ENCODE data around the gene SHROOM2.

DNA sequence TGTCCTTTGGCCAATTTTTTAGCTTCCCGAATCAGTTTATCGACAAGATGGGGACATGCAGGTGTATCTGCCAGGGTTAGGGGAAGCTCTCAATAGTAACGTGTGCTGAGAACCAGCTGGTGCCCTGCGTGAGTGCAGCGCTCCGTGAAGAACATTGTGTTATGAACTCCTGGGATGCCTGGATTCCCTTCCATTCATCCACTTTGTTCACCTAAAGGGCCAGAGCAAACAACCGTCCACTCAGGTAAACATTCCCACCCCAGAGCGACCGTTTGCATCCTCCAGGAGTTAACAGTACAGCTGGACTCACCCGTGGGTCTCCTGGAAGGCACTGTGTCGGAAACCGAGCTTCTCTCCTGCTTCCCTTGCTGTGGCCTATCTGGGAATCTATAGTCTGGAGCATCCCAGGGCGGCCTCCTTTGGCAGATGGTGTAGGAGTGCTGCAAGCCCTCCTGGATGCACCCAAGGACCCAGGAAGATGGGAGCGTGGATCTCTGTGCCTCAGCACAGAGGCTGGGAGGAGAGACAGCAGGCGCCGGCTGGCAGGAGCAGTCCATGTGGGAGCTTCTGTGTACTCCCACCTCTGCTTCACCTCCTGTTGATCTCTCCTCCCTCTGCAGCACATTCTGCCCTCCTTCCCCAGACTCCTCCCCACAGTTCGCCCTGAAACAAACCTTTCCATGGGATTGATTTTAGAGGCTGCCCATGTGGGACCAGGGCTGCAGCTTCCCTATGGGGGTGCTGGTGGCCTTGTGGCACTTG is 62.7 kb downstream of the SHROOM2 start:
- TF ChIP-seq, protein P1, sequence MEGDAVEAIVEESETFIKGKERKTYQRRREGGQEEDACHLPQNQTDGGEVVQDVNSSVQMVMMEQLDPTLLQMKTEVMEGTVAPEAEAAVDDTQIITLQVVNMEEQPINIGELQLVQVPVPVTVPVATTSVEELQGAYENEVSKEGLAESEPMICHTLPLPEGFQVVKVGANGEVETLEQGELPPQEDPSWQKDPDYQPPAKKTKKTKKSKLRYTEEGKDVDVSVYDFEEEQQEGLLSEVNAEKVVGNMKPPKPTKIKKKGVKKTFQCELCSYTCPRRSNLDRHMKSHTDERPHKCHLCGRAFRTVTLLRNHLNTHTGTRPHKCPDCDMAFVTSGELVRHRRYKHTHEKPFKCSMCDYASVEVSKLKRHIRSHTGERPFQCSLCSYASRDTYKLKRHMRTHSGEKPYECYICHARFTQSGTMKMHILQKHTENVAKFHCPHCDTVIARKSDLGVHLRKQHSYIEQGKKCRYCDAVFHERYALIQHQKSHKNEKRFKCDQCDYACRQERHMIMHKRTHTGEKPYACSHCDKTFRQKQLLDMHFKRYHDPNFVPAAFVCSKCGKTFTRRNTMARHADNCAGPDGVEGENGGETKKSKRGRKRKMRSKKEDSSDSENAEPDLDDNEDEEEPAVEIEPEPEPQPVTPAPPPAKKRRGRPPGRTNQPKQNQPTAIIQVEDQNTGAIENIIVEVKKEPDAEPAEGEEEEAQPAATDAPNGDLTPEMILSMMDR (IDR thresholded peaks at IDR 0.05 in 8 of 11, conservative IDR thresholded peaks at IDR 0.05 in 3 of 11) = no peak
- TF ChIP-seq POLR2AphosphoS5 (IDR thresholded peaks at IDR 0.05) = no peak
- no peak for TF ChIP-seq POLR2A (IDR thresholded peaks at IDR 0.05)
